Fibroblast of lung (primary cell): Measurements from ENCODE around the gene PCBP3. TPM values are rescaled to one million over a fixed set of nuclear protein-coding genes. Genes with fewer than 3 reads are reported as not detected.

Source experiments
- DNase-seq, 2 donors: peaks; one replicate each; pipeline versions ENCODE4 v3.0.0 to v3.0.0-alpha.2; 2010; ENCODE audit warnings: low read depth in 2 of 2
- H2AFZ ChIP-seq: 2 replicates; pipeline ENCODE4 v1.5.1; 2012; ENCODE audit warnings: low read length, control low read depth, inconsistent platforms
- H3K27ac ChIP-seq: 2 replicates; pipeline ENCODE4 v1.5.1; 2011; ENCODE audit warnings: low read length, control low read depth; ENCODE audit not compliant: insufficient read depth
- H3K27me3 ChIP-seq: 2 replicates; pipeline ENCODE4 v1.5.1; 2011; ENCODE audit warnings: mild to moderate bottlenecking, low read length; ENCODE audit not compliant: control insufficient read depth, insufficient read depth
- H3K36me3 ChIP-seq: 2 replicates; pipeline ENCODE4 v1.5.1; 2011; ENCODE audit warnings: low read length; ENCODE audit not compliant: control insufficient read depth, insufficient read depth
- H3K4me1 ChIP-seq: 2 replicates; pipeline ENCODE4 v1.5.1; 2011; ENCODE audit warnings: low read length; ENCODE audit not compliant: control insufficient read depth, insufficient read depth; ENCODE audit errors: extremely low read depth
- H3K4me2 ChIP-seq: 2 replicates; pipeline ENCODE4 v1.5.1; 2011; ENCODE audit warnings: low read length, control low read depth; ENCODE audit not compliant: insufficient read depth; ENCODE audit errors: extremely low read depth
- H3K4me3 ChIP-seq, 4 experiments: fragments of 200-600 bp in 1 of 4; sonication (generic) in 1 of 4; replicated peaks in 1 of 4; 2 replicates each; pipeline ENCODE4 v1.5.1; 2011 to 2016; ENCODE audit warnings: low read length in 4 of 4, low read depth in 3 of 4, mild to moderate bottlenecking in 3 of 4, control low read depth in 2 of 4, inconsistent platforms in 1 of 4, mixed read lengths in 1 of 4; ENCODE audit not compliant: insufficient read depth in 1 of 4; ENCODE audit errors: control extremely low read depth in 1 of 4
- H3K79me2 ChIP-seq: 2 replicates; pipeline ENCODE4 v1.5.1; 2012; ENCODE audit warnings: mild to moderate bottlenecking, low read length, inconsistent platforms; ENCODE audit not compliant: control insufficient read depth, insufficient read depth
- H3K9ac ChIP-seq: 2 replicates; pipeline ENCODE4 v1.5.1; 2011; ENCODE audit warnings: mild to moderate bottlenecking, low read length, control low read depth; ENCODE audit not compliant: insufficient read depth
- H3K9me3 ChIP-seq: 2 replicates; pipeline ENCODE4 v1.5.1; 2012; ENCODE audit warnings: low read depth, low read length; ENCODE audit not compliant: control insufficient read depth, insufficient read depth
- H4K20me1 ChIP-seq: 2 replicates; pipeline ENCODE4 v1.5.1; 2011; ENCODE audit warnings: low read length; ENCODE audit not compliant: control insufficient read depth, insufficient read depth; ENCODE audit errors: extremely low read depth
- EZH2 ChIP-seq: IDR thresholded peaks from 2 replicates; pipeline ENCODE4 v1.5.1; 2012; ENCODE audit warnings: low read length, control low read depth, mild to moderate bottlenecking; ENCODE audit errors: missing control alignments
- polyA plus RNA-seq, 2 donors: library from polyadenylated mRNA; depleted of rRNA in 1 of 2; stranded (reverse) in 1 of 2; unstranded in 1 of 2; fragments of >200 nt; gene quantifications; 2 replicates each; pipeline ENCODE4 v1.2.1, GENCODE V29; 2011 to 2012; ENCODE audit warnings: missing spikeins in 1 of 2
- total RNA-seq: library from RNA; depleted of rRNA; stranded (reverse); fragments of >200 nt; gene quantifications from 2 replicates; pipeline ENCODE4 v1.2.1, GENCODE V29; 2014
- TF ChIP-seq, protein P1 (sequence below), 2 donors: IDR thresholded peaks in 1 of 2; conservative IDR thresholded peaks in 1 of 2; 1 replicate in 1 of 2; 2 replicates in 1 of 2; pipeline ENCODE4 v1.5.1; 2011 to 2012; ENCODE audit warnings: low read length in 2 of 2, control low read depth in 1 of 2, inconsistent platforms in 1 of 2, low read depth in 1 of 2, mild to moderate bottlenecking in 1 of 2

Gene PCBP3
- total and polyA plus RNA-seq, 2 donors (not counting 1 experiment from before 2014, with no cell fraction given): 0.51 to 1.7 TPM

DNA sequence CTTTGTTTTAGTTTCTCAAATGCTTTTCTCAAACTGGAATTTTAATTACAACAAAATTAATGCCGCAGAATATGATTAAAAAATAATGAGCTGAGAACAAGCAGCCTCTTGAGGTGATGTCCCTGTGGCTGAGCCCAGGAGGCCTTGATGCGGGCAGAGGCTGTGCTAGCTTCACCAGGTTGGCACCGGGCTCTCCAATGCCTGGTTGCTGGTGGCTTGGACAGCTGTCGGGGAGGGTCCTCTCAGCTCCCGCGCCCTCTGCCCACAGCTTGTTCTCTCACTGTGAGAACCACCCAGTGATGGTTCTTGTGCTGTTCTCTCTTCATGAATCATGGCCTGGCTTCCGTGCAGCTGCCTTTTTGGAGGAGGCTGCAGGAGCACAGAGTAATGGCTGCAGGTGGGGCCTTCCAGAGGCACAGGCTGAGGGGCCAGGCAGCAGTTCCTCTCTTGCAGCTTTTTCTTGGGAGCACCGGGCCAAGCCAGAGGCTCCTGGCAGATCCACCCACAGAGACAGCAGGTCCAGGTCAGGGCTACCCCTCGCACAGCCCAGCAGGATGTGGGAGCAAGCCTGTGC is 156.3 kb downstream of the PCBP3 start:
- Histone ChIP-seq H2AFZ (no peak overlapping the region), H3K36me3 (no peaks in the 10 kb centered on the region), H3K4me3 (no peak overlapping the region), H3K4me1 (no peaks in the 10 kb centered on the region), H3K27ac (no peak overlapping the region), H3K9me3 (no peaks in the 10 kb centered on the region), H3K27me3 (no peaks in the 10 kb centered on the region), H4K20me1 (no peaks in the 10 kb centered on the region), H3K4me2 (no peak overlapping the region), H3K79me2 (no peaks in the 10 kb centered on the region), H3K9ac (no peak overlapping the region)
- TF ChIP-seq, protein P1, sequence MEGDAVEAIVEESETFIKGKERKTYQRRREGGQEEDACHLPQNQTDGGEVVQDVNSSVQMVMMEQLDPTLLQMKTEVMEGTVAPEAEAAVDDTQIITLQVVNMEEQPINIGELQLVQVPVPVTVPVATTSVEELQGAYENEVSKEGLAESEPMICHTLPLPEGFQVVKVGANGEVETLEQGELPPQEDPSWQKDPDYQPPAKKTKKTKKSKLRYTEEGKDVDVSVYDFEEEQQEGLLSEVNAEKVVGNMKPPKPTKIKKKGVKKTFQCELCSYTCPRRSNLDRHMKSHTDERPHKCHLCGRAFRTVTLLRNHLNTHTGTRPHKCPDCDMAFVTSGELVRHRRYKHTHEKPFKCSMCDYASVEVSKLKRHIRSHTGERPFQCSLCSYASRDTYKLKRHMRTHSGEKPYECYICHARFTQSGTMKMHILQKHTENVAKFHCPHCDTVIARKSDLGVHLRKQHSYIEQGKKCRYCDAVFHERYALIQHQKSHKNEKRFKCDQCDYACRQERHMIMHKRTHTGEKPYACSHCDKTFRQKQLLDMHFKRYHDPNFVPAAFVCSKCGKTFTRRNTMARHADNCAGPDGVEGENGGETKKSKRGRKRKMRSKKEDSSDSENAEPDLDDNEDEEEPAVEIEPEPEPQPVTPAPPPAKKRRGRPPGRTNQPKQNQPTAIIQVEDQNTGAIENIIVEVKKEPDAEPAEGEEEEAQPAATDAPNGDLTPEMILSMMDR (conservative IDR thresholded peaks at IDR 0.05 in 1 of 2, IDR thresholded peaks at IDR 0.05 in 1 of 2; ENCODE audit: low read depth in 1 of 2, low read length in 2 of 2): no peak
- TF ChIP-seq EZH2: no peak
- DNase-seq: no peak

- H3K4me1 ChIP-seq: no peaks in the 10 kb centered on the region
- no peak overlapping the region for H3K4me2 ChIP-seq
- H3K27me3 ChIP-seq: no peaks in the 10 kb centered on the region
- no peak overlapping the region for H3K9ac ChIP-seq
- no peak overlapping the region for H2AFZ ChIP-seq
- no peak for DNase-seq
- no peak overlapping the region for H3K4me3 ChIP-seq
- no peaks in the 10 kb centered on the region for H3K9me3 ChIP-seq
- no peak for TF ChIP-seq EZH2
- TF ChIP-seq, protein P1 (conservative IDR thresholded peaks at IDR 0.05 in 1 of 2, IDR thresholded peaks at IDR 0.05 in 1 of 2; ENCODE audit: low read depth in 1 of 2, low read length in 2 of 2): no peak
- H3K27ac ChIP-seq: no peak overlapping the region
- no peaks in the 10 kb centered on the region for H4K20me1 ChIP-seq
- H3K36me3 ChIP-seq: no peaks in the 10 kb centered on the region
- no peaks in the 10 kb centered on the region for H3K79me2 ChIP-seq
Observed at GRCh38 chr21:45800339-45801080, 157.0 kb downstream of the PCBP3 start.

DNA sequence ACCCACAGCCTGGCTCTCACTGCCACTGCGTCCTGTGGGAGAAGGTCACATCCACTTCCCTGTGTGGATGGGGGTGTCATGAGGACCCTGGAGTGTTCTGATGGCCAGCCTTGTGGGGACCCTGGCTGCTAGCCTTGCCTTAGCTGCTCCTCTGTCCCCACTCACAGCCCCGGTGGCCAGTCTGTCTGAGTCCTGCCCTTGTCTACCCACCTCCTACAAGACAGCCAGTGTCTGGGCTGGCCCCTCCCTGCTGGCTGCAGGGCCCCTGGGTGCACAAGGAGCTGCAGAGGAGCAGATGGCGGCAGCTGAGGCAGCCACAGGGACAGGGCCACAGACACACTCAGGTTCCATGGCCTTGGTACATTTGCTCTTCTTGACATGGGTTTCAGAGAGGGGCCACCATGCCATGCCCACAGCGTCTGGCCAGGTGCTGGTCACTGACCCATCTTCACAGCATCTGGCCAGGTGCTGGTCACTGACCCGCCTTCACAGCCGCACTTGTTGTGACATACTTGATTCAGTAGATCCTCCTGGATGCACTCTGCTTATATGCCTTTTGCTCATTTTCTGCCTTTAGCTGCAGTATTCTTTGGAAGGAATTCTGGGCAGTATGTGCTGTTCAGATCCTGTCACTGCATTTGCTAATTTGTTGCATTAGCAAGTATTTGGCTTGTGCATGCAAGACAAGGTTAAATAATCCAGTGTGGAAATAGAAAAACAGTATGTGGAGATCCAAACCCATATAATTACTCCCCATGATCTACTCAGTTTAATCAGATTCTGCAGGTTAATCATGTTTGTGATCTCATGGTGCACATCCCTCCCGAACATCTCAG is 157.8 kb downstream of the PCBP3 start:
- Histone ChIP-seq H4K20me1 (no peaks in the 10 kb centered on the region), H3K79me2 (no peaks in the 10 kb centered on the region), H3K27me3 (no peaks in the 10 kb centered on the region), H3K36me3 (no peaks in the 10 kb centered on the region), H3K4me1 (no peaks in the 10 kb centered on the region), H3K9me3 (no peaks in the 10 kb centered on the region), H2AFZ (no peak overlapping the region), H3K27ac (no peak overlapping the region), H3K9ac (no peak overlapping the region), H3K4me2 (no peak overlapping the region), H3K4me3 (no peak overlapping the region)
- no peak for DNase-seq
- no peak for TF ChIP-seq EZH2
- TF ChIP-seq, protein P1 (conservative IDR thresholded peaks at IDR 0.05 in 1 of 2, IDR thresholded peaks at IDR 0.05 in 1 of 2; ENCODE audit: low read depth in 1 of 2, low read length in 2 of 2): no peak
